Endothelial cell of umbilical vein (primary cell): ENCODE data around the gene ERAL1. TPM values are rescaled to one million over a fixed set of nuclear protein-coding genes. Genes with fewer than 3 reads are reported as not detected.

Experiments used
- BruUV-seq: library from RNA; stranded (reverse); fragments of 400-500 nt; replicated peaks from 2 replicates; lab custom pipeline; 2021; lab: Mats Ljungman, UMichigan
- CTCF ChIA-PET: fragments of 300-600, 350-600 bp; sonication (Branson Sonifier 250); formaldehyde crosslinking; loops from one replicate; lab custom pipeline; 2021; ENCODE audit warnings: antibody characterized with exemption, inconsistent platforms; lab: Charles Lee
- POLR2A ChIA-PET: fragments of 300-600, 350-600 bp; sonication (Branson Sonifier 250); formaldehyde crosslinking; loops from one replicate; lab custom pipeline; 2021; ENCODE audit warnings: antibody characterized with exemption, inconsistent platforms; lab: Charles Lee
- DNase-seq: peaks from one replicate; pipeline ENCODE4 v3.0.0-alpha.2; 2011; ENCODE audit warnings: low read depth, low spot score
- FAIRE-seq: peaks from 2 replicates; lab custom pipeline; 2011; peaks lifted over from hg19 to GRCh38; lab: Jason Lieb, UNC
- H2AFZ ChIP-seq: 2 replicates; pipeline ENCODE4 v1.6.0; 2012; ENCODE audit warnings: low read depth, low read length, control low read depth, inconsistent platforms
- H3K27ac ChIP-seq: 2 replicates; pipeline ENCODE4 v1.5.1; 2011; ENCODE audit warnings: low read depth, mild to moderate bottlenecking, control low read depth, low read length, moderate library complexity; ENCODE audit not compliant: insufficient read depth
- H3K27me3 ChIP-seq, 2 experiments: 2 replicates each; pipeline versions ENCODE4 v1.6.0 to v1.6.1; 2011; ENCODE audit warnings: low read length in 2 of 2, mixed read lengths in 1 of 2; ENCODE audit not compliant: control insufficient read depth in 2 of 2, insufficient read depth in 2 of 2
- H3K36me3 ChIP-seq, 2 experiments: 2 replicates in 1 of 2; 3 replicates in 1 of 2; pipeline ENCODE4 v1.5.1; 2011; ENCODE audit warnings: low read length in 2 of 2, mild to moderate bottlenecking in 1 of 2, moderate library complexity in 1 of 2; ENCODE audit not compliant: control insufficient read depth in 2 of 2, insufficient read depth in 2 of 2; ENCODE audit errors: extremely low read depth in 1 of 2
- H3K4me1 ChIP-seq: 3 replicates; pipeline ENCODE4 v1.5.1; 2011; ENCODE audit warnings: mild to moderate bottlenecking, low read length; ENCODE audit not compliant: control insufficient read depth, insufficient read depth; ENCODE audit errors: extremely low read depth
- H3K4me2 ChIP-seq: 2 replicates; pipeline ENCODE4 v1.6.1; 2011; ENCODE audit warnings: low read length, control low read depth, mixed read lengths; ENCODE audit not compliant: insufficient read depth
- H3K4me3 ChIP-seq, 3 experiments: fragments of 200-600 bp in 1 of 3; sonication (generic), shearing (Covaris generic) in 1 of 3; replicated peaks in 1 of 3; 2 replicates each; pipeline ENCODE4 v1.5.1; 2011 to 2016; ENCODE audit warnings: control low read depth in 3 of 3, low read length in 3 of 3, mild to moderate bottlenecking in 2 of 3, inconsistent platforms in 1 of 3, low read depth in 1 of 3, moderate library complexity in 1 of 3; ENCODE audit not compliant: insufficient read depth in 1 of 3
- H3K79me2 ChIP-seq: 2 replicates; pipeline ENCODE4 v1.6.0; 2012; ENCODE audit warnings: low read length, inconsistent platforms; ENCODE audit not compliant: control insufficient read depth, insufficient read depth
- H3K9ac ChIP-seq: replicated peaks from 2 replicates; pipeline ENCODE3; 2011; ENCODE audit warnings: low read length, control low read depth; ENCODE audit not compliant: insufficient read depth; ENCODE audit errors: extremely low read depth
- H3K9me1 ChIP-seq: replicated peaks from 3 replicates; pipeline ENCODE4 v1.6.0; 2011; ENCODE audit warnings: mild to moderate bottlenecking, low read length; ENCODE audit not compliant: control insufficient read depth, insufficient read depth; ENCODE audit errors: extremely low read depth
- H3K9me3 ChIP-seq: replicated peaks from 2 replicates; pipeline ENCODE4 v1.5.1; 2012; ENCODE audit warnings: low read length, inconsistent platforms; ENCODE audit not compliant: control insufficient read depth, insufficient read depth
- H4K20me1 ChIP-seq: replicated peaks from 2 replicates; pipeline ENCODE3; 2011; ENCODE audit warnings: mild to moderate bottlenecking, low read length; ENCODE audit not compliant: control insufficient read depth, insufficient read depth; ENCODE audit errors: extremely low read depth
- CTCF ChIP-seq, 2 donors: IDR thresholded peaks; 1 replicate in 1 of 2; 2 replicates in 1 of 2; pipeline ENCODE4 v1.5.1; 2011; ENCODE audit warnings: low read length in 2 of 2, mild to moderate bottlenecking in 2 of 2, moderate library complexity in 2 of 2, control low read depth in 1 of 2, inconsistent platforms in 1 of 2, low read depth in 1 of 2; ENCODE audit not compliant: insufficient read depth in 1 of 2; ENCODE audit errors: extremely low read depth in 1 of 2
- EZH2 ChIP-seq: IDR thresholded peaks from 2 replicates; pipeline ENCODE4 v1.6.1; 2012; ENCODE audit warnings: borderline replicate concordance, low read depth, mild to moderate bottlenecking, moderate library complexity, low read length, inconsistent platforms; ENCODE audit not compliant: severe bottlenecking
- FOS ChIP-seq: IDR thresholded peaks from 2 replicates; pipeline ENCODE4 v1.6.1; 2011; ENCODE audit warnings: mild to moderate bottlenecking, low read length, moderate library complexity, borderline replicate concordance; ENCODE audit not compliant: insufficient read depth
- GATA2 ChIP-seq: IDR thresholded peaks from 2 replicates; pipeline ENCODE4 v1.7.0; 2011; ENCODE audit warnings: low read depth, mild to moderate bottlenecking, moderate library complexity, mixed read lengths, low read length; ENCODE audit not compliant: insufficient read length, insufficient read depth
- JUN ChIP-seq: IDR thresholded peaks from 2 replicates; pipeline ENCODE4 v1.6.1; 2011; ENCODE audit warnings: borderline replicate concordance, low read depth; ENCODE audit not compliant: insufficient read length, insufficient read depth
- MAX ChIP-seq: IDR thresholded peaks from 2 replicates; pipeline ENCODE4 v1.6.1; 2011; ENCODE audit not compliant: insufficient read depth, insufficient read length
- MYC ChIP-seq: IDR thresholded peaks from one replicate; pipeline ENCODE4 v1.6.1; 2011; ENCODE audit warnings: mild to moderate bottlenecking, low read depth, low read length
- POLR2A ChIP-seq: IDR thresholded peaks from 2 replicates; pipeline ENCODE4 v1.6.1; 2012; ENCODE audit warnings: low read depth, mild to moderate bottlenecking, control low read depth, low read length
- POLR2AphosphoS5 ChIP-seq: IDR thresholded peaks from 2 replicates; pipeline ENCODE4 v1.6.1; 2012; ENCODE audit warnings: low read depth, mild to moderate bottlenecking, control low read depth, low read length, moderate library complexity; ENCODE audit not compliant: insufficient read depth
- dilution Hi-C: fragments of 300-500 bp; cut with MboI; formaldehyde crosslinking; loops from one replicate; pipeline ENCODE4 v1.15.0; 2019; ENCODE audit warnings: low sequenced_read_pairs; ENCODE audit not compliant: extremely low pct_ligation_motif_present
- intact Hi-C: fragments of 100-400 bp; cut with micrococcal nuclease; formaldehyde crosslinking; loops from one replicate; pipeline ENCODE4 v1.10.0; 2022
- polyA plus RNA-seq, 4 experiments: library from polyadenylated mRNA; depleted of rRNA in 3 of 4; stranded (reverse) in 3 of 4; unstranded in 1 of 4; fragments of >200 nt; gene quantifications; 2 replicates each; pipeline versions ENCODE4 v1.2.1 to v1.2.3, GENCODE V29; 2011 to 2012; ENCODE audit warnings: missing spikeins in 1 of 4
- total RNA-seq: library from RNA; stranded (reverse); gene quantifications from 2 replicates; pipeline ENCODE4 v1.2.3, GENCODE V29; 2021

The ERAL1 gene
- total and polyA plus RNA-seq, 2 donors (not counting 3 experiments of a cell fraction or from before 2014, with no cell fraction given), result 58.0 to 86.6 TPM

- DNase-seq (peak; percentile 27), FAIRE-seq (no peak)
- dilution Hi-C loops (no loop called here), intact Hi-C loops (no loop called here)
- H2AFZ ChIP-seq, result peak overlapping the region; percentile 45
- H3K4me2 ChIP-seq, result no peak overlapping the region
- BruUV-seq, result no TSS peak
- no peaks in the 10 kb centered on the region for H4K20me1 ChIP-seq
- no peaks in the 10 kb centered on the region for H3K9me3 ChIP-seq
- H3K27ac ChIP-seq, result no peak overlapping the region
- POLR2A ChIA-PET, result no interaction called here
- TF ChIP-seq EZH2 (no peak), POLR2AphosphoS5 (no peak), MYC (no peak), POLR2A (no peak), GATA2 (no peak), MAX (no peak), CTCF (IDR thresholded peaks at IDR 0.05; ENCODE audit: extremely low read depth in 1 of 2, insufficient read depth in 1 of 2, low read depth in 1 of 2, low read length in 2 of 2) (no peak), FOS (no peak), JUN (no peak)
- H3K36me3 ChIP-seq, result no peaks in the 10 kb centered on the region
- CTCF ChIA-PET, result interaction anchor here (1.1 to 3.6 kb wide), 5 partner anchors 8 to 108 kb away, joined by 3 to 16 read pairs (median 6); partner anchors contain the start of genes DHRS13 and ERAL1
- peaks cover 1% of the 10 kb centered on the region for H3K4me1 ChIP-seq
- H3K27me3 ChIP-seq, result no peaks in the 10 kb centered on the region
- no peak overlapping the region for H3K9ac ChIP-seq
- no peaks in the 10 kb centered on the region for H3K79me2 ChIP-seq
- no peak overlapping the region for H3K4me3 ChIP-seq
- H3K9me1 ChIP-seq, result no peaks in the 10 kb centered on the region
Measured at GRCh38 chr17:28871056-28871579, 16.3 kb downstream of the ERAL1 start.
